HG03103 (cell line): ENCODE measurements around the gene CFAP20DC.
A peak's percentile ranks its signal among the peaks of the same experiment; 100 is the strongest.
"Not testable (repeated sequence)": the region's sequence is repeated elsewhere in the genome, so short reads cannot be mapped to it uniquely, and the experiment has no call there.

ENCODE experiments used
- ATAC-seq: cut with Tn5 transposase; IDR thresholded peaks from one replicate; pipeline ENCODE4 v1.9.1; 2021; ENCODE audit warnings: low read depth; ENCODE audit not compliant: unreplicated experiment

The CFAP20DC gene

DNA sequence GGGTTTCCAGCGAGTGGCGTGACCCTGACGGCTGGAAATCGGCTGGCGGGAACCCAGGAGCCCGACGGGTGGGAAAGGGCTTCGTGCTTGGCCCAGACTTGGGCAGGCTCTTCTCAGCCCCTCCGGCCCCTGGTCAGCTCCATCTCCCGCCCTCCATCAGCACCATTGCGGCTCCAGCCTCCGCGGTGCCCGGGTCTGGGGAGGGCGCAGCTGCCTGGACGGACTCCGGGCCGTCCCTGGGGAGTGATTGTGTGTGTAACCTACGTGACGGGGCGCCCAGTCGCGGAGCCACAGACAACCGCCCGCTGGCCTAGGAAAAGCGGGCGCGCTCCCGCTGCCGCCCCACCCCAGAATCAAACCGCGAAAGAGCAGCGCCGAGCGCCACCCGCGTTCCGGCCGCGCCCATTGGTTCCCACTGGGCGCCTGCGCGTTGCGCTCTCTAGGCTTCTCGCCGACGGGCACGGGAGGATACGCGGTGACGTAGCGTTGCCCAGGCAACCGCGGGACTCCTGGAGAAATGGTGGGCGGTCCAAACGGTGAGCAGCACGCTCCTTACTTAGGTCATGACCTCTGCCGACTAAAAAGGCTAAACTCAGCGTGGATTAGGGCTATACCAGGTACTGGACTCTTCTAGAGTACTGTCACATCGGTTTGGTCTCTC, at the start of gene CFAP20DC:
CFAP20DC (minus strand) TSS at position 355 of the 661 bp plus-strand sequence. CDS start 394 bp downstream, outside the sequence.
- ATAC-seq: peak; percentile 98

DNA sequence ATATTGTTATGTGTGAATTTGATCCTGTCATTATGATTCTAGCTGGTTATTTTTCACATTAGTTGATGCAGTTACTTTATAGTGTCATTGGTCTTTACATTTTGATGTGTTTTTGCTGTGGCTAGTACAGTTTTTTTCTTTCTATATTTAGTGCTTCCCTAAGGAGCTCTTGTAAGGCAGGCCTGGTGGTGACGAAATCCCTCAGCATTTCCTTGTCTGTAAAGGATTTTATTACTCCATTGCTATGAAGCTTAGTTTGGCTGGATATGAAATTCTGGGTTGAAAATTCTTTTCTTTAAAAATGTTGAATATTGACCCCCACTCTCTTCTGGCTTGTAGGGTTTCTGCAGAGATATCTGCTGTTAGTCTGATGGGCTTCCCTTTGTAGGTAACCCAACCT, 48.7 kb upstream of the CFAP20DC start:
- not testable (repeated sequence) for ATAC-seq

DNA sequence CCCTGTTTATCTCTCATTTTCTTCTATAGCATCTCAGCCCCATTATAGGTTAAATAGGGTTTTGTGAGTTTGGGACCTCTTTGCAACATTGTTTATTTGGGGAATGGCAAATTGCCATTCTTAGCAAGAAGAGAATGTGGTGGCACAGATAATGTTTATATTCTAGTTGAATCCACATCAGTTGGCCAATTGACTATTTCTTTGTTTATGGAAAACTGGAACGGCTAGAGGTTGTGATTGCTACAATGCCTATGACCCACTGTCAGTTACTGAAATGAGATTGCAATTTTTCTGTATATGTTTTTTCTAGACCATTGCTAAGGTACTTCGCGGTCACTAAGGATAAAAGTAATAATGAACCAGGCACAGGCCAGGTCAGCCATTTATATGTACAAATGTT, 44.6 kb upstream of the CFAP20DC start:
- ATAC-seq: no peak

DNA sequence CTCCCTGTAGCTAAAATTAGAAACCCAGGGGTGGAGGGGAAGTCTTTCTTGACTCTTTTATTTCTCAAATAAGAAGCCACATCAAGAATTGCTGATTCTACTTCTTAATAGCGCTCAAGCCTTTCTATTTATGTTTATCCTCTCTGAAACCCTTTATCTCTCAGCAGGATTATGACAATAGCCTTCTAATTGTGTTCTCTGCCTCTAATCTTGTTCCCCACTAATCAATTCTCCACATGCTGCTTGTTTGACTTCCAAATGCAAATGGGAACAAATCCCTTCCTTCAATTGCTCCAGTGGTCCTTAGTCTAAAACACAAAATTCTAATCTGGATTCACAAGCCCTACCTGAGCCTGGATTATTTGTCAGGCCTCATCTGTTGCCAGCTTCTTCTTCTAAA, 43.7 kb upstream of the CFAP20DC start:
- no peak for ATAC-seq

DNA sequence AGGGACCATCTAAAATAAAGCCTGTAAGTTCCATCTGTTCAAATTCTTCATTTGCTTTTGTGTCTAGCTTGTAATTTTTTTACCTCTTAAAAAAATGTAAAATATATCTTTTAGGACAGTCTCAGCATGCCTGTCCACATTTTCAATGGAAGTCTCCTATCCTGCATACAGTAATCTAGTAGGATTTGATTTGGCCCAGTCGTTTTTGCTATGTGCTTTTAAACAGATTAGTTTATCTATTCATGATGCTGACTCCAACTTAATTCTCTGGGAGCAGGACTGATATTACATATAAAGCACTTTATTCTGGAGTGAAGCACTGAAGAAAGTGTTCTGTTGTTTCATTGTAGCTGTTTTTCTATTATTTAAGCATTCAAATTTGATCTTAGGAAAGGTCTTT, 38.9 kb upstream of the CFAP20DC start:
- ATAC-seq: no peak

DNA sequence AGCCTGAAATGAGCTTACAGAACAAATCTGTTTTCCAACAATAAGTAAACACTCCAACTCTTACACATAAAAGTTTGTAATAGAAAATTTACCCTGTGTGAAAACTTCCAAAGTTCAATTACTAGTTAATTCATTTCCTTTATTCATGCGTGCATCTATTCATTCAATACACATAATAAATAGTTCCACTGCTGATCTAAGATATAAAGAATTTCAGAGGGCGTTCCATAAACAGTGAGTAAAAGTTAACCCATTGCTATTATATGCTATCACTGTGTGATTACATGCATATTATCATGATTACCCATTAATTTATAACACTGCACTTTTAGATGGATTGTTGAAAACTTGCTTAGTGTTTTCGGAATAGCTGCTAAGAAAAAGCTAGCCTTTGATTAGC, 36.2 kb upstream of the CFAP20DC start:
- no peak for ATAC-seq

DNA sequence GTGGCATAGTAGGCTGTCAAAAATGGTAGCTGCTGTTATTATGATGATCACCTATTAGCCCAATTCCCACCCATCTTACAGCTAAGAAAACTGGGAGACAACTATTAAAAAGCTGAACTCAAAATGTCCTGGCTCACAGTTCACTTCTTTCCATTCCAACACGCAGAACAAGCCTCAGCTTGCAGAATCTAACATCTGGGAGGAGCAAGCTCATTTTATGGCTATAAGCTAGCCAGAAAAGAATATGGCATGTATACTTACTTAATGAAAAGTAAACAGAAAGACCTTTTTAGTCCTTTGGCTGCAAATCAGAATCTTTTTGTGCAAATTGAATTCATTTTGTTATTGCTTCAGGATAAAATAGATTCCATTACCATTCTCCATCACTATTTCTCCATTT, 34.8 kb upstream of the CFAP20DC start:
- no peak for ATAC-seq

DNA sequence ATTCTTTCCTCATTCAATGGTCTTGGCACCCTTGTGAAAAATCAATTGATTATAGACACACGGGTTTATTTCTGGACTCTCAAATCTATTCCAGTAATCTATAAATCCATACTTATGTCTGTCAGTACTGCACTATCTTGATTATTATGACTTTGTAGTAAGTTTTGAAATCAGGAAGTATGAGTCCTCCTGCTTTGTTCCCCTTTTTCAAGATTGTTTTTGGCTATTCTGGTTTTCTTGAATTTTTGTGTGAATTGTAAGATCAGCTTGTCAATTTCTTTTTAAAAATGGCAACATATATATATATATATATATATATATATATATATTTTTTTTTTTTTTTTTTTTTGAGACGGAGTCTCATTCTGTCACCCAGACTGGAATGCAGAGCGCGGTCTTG, 32.3 kb upstream of the CFAP20DC start:
- ATAC-seq: no peak

DNA sequence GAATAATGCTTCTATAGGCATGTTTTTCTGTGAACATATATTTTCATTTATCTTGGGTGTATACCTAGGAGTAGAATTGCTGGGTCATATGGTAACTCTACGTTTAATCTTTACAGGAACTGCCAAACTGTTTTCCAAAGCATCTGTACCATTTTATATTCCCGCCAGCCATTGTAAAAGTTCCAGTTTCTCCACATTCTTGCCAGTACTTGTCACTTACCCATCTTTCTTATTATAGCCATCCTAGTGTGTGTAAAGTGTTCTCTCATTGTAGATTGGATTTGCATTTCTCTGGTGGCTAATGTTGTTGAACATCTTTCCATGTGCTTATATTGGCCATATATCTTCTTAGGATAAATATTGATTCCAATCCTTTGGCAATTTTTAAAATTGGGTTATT, 31.2 kb upstream of the CFAP20DC start:
- no peak for ATAC-seq

DNA sequence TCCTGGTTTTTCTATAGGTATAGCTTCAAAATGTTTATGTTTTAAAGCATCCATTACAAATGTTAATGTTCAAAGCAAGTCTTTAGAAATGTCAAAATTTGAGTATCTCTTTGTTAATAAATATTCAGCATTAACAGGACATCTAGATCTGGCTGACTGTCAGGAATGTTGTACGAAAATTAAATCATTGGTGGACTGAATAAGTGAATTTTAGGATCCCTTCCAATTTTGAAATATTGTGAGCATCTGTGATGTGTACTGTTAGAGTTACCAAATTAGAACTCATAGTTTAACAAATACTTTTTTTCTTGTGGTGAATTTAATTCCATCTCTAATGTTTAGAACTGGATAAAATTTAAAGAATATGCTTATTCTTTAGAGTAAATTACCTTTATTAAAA, 30.1 kb upstream of the CFAP20DC start:
- no peak for ATAC-seq

DNA sequence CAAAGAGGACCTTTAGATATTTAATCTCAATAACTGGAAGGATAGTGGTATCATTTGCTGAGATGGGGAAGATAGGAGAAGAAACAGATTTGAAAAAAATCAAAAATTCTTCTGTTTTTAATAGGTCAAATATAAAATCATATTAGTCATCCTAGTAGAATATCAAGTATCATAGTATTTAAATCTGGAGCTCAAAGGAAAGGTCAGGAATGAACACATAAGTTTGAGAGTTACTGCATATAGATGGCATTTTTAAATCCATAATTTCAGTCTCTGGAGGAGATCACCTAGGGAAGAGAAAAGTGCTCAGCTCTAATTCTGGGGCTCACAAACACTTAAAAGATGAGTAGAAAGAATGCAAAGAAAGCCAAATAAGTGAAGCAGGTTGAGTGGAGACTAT, 24.9 kb upstream of the CFAP20DC start:
- no peak for ATAC-seq

DNA sequence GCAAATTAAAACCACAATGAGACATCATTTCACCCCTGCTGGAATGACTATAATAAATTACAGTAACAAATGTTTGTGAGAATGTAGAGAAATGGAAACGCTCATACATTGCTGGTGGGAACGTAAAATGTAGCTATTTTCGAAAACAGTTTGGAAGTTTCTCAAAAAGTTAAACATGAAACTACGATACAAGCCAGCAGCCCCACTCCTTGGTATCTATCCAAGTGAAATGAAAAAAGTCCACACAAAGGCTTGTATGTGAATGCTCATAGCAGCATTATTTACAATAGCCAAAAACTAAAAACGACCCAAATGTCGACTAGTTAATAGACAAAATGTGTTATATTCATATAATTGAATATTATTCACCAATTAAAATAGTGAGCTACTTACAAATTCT, 22.9 kb upstream of the CFAP20DC start:
- ATAC-seq: no peak

DNA sequence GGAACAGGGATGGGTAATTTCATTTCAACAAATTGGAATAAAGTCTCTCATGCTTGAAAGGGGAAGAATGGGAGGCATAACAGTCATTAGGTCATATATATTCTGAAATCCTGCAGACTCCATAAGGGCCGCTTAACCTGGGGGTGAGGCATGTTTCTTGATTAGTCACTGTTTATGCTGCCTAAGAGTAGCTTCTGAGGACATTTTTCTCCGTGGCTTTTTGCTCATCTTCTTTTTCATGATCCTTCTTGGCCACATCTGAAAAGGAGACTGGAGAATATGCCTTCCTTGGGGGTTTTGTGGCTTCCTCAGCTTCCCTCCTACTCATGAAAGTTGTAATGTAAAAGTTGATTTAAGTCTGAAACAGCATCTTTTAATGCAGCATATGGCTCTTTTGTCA, 20.0 kb upstream of the CFAP20DC start:
- no peak for ATAC-seq

DNA sequence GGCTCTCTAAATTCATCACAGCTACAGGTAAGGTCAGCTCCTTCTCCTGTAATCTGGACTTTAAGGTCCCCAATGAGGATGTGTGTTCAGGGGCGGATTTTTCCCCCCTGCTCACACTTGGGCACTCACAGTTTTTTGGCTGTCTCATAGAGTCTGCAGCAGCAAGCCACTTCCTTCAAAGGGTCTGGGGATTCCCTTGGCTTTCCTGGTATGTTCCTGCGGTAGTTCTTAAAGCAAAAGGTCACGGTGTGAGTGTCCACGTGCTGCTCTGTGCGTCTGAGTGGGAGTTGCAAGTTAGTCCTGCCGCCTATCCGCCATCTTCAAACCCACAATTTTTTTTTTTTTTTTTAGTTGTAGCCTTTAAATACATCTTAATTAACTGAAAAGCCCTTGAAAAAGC, 15.4 kb upstream of the CFAP20DC start:
- ATAC-seq: no peak

DNA sequence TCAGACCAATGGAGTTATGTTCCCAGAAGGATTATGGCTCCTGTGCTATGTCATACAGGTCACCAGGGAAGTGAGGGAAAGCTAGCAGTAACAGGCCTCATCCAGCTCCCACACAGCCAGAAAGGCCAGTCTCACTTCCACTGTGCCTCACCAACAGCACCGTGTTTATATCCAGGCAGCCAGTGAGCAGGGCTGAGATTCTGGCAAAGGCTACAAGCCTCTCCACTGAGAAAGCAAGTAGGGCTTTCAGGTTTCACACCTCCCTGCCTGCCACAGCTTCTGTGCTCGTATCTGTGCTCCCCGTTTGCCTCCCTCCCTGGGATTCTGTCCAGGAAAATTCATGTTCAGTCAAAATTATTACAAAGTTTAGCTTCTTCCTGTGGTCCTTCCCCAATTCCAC, 14.9 kb upstream of the CFAP20DC start:
- ATAC-seq: no peak

DNA sequence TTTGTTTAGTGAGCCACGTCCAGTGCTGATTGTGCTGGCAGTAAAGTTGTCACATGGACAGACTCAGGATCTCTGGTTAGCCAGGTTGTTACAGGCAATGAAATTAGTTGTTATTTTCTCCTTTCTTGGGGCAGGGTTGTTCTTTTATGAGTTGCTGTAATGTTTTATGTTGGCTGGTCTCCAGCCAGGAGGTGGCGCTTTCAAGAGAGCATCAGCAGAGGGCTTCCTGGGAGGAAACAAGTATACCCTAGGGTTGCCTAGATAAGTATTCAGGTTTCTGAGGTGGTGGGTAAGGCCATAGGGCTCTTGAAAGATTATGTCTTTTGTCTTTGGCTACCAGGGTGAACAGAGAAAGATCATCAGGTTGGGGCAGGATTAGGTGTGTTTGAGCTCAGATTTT, 14.5 kb upstream of the CFAP20DC start:
- no peak for ATAC-seq

DNA sequence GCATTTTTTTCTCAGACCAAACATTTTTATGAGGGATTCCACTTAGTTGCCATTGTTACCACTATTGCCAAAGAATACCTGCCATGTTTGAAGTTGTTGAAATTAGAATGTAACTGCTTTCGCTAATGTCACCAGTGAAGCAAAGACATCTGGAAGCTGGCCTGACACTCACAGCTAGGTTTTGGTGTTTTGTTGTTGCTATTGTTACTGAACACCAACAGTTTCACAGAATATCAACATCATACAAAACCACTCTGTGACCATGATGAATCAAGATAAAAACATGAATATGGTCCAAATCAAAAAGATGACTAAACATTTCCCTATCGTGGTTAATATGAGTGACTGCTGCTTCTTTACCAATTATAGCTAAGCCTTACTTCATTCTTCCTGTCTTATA, 6.9 kb upstream of the CFAP20DC start:
- no peak for ATAC-seq

DNA sequence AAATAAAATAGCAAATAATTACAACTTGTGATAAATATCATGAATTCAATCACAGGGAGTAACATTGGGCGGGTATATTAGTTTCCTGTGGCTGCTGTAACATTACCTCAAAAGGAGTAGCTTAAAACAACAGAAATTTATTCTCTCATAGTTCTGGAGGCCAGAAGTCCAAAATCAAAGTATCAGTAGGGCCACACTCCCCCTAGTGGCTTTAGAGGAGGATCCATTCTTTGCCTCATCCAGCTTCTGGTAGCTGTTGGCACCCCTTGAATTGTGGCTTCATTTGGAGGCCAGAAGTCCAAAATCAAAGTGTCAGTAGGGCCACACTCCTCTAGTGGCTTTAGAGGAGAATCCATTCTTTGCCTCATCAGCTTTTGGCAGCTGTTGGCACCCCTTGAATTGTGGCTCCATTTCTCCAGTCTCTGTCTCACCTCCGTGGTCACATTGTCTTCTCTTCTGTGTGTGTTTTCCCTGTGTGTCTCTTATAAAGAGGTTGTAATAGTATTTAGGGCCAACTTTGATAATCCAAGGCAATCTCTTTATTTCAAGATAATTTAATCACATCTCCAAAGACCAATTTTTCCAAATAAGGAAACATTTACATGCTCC, 3.1 kb upstream of the CFAP20DC start:
- ATAC-seq: no peak

DNA sequence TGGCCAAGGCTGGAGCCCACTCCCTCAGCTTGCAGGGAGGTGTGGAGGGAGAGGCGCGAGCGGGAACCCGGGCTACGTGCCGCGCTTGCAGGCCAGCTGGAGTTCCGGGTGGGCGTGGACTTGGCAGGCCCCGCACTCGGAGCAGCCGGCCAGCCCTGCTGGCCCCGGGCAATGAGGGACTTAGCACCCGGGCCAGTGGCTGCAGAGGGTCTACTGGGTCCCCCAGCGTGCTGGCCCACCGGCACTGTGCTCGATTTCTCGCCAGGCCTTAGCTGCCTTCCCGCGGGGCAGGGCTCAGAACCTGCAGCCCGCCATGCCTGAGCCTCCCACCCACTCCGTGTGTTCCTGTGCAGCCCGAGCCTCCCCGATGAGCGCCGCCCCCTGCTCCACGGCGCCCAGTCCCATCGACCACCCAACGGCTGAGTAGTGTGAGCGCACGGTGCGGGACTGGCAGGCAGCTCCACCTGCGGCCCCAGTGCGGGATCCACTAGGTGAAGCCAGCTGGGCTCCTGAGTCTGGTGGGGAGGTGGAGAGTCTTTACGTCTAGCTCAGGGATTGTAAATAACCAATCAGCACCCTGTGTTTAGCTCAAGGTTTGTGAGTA, 1.1 kb upstream of the CFAP20DC start:
- not testable (repeated sequence) for ATAC-seq

DNA sequence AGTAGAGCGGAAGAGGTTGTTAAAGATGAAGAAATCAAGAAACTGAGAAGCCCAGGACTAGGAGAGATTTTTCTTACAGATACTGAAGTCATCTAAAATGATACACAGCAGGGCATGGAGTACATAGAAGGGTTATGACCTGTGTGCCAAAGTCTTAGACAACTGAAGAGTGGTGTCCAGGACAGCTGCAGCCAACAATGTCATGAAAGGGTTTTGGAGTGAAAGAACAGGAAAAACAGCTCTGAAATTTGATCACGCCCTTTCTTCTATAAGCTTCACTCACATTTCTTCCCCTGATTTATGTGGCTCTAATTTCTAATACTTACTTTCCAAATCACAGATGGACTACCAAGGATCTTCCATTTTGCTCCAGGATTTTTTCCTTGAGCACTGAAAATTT, 3.0 kb downstream of the CFAP20DC start:
- ATAC-seq: no peak

DNA sequence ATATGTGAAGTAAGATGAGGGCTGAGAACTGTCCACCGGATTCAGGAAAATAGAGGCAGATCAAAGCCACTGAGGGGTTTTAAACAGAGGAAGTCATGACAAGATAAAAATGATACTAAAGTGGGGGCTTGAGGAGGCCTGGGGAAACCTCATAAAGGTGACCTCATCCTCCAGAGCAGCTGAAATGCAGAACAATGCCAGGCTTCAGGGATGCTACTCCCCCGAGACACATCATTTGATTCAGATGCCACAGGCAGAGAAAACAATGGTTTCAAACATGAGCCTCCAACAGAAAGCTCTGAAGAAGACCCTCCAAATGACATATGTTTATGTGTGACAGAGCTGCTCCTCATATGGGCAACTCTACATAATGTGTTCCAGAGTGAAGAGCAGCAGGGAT, 6.4 kb downstream of the CFAP20DC start:
- ATAC-seq: no peak

DNA sequence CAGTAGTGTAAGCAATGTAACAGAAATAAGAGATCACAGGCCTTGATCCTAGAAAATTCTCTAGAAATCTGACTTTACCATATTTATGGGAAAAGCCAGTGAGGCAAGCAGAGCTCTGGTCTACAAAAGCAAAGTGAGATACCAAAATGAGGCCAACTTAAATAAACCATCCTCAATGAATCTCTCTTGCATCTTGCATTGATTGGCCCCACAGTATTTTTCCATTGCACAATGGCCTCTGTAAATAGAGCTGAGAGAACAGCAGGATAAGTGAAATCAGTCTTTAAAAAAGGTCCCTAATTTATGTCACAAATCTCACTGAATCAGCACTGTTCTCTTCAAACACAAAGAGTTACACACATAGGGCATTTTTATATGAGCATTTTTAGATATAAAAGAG, 8.9 kb downstream of the CFAP20DC start:
- no peak for ATAC-seq
